NCI-H2227 (cell line): Measurements from ENCODE around the gene PON1.
A peak's percentile ranks its signal among the peaks of the same experiment; 100 is the strongest.

ENCODE experiments used
- DNase-seq: peaks from one replicate; lab custom pipeline; 2025; ENCODE audit not compliant: unreplicated experiment; lab: John Stamatoyannopoulos, UW

Gene PON1

DNA sequence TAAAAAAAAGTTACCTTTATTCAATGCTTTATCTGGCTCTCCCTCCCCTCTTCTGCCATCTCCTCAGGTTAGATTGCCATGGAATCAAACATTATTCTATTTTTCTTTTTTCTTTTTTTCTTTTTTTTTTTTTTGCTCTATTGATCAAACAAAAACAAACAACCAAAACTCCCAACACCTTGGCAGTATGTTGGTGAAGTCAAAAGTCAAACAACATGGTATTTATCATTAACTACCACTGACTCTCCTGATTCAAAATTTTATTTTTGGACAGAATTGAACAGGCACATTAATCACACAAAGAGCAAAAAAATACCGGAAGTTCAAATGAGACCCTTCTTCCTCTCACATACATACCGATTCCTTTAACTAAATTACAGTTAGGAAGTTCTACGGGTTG is 6.4 kb downstream of the PON1 start:
- no peak for DNase-seq

DNA sequence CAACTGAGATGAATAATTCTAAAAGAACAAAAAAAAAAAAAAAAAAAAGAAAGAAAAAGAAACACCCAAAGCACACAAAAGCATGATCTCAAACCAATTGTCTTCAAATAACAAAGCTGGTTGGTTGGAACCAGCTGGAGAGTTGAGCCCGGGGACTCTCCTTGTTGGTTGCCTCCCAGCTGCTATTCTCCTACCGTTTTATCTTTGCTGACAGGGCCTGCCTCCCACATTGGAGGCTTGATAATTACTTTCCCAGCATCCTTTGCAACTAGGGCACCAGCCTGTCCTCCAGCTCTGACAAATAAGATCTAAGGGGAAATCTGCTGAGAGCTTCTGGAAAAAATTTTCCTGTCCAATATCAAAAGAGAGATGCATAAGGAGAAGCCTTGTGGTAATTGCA is 6.8 kb downstream of the PON1 start:
- DNase-seq, result peak; percentile 46

DNA sequence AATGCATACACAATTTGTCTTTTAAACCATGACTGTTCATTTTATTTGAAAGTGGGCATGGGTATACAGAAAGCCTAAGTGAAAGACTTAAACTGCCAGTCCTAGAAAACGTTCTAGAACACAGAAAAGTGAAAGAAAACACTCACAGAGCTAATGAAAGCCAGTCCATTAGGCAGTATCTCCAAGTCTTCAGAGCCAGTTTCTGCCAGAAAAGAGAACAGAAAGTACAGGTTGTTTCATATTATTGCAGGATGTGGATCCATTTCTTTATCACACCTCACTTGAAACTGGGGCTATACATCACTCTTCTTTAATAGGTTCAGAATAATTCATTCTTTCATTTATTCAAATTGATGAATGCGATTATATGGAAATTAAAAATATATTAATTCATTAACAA is 7.7 kb downstream of the PON1 start:
- no peak for DNase-seq

DNA sequence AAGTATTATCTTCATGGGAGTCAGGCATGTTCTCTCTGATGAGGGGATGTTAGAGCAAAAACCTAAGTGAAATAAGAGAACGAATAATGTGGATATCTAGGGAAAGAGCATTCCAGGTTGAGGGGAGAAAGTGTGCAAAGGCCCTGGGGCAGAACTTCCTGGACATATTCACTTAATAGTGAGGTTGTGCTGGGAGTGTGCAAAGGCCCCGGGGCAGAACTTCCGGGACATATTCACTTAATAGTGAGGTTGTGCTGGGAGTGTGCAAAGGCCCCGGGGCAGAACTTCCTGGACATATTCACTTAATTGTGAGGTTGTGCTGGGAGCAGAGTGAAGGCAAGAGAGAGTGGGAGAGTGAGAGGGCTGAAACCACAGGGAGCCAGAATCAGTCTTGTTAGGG is 11.8 kb downstream of the PON1 start:
- no peak for DNase-seq

DNA sequence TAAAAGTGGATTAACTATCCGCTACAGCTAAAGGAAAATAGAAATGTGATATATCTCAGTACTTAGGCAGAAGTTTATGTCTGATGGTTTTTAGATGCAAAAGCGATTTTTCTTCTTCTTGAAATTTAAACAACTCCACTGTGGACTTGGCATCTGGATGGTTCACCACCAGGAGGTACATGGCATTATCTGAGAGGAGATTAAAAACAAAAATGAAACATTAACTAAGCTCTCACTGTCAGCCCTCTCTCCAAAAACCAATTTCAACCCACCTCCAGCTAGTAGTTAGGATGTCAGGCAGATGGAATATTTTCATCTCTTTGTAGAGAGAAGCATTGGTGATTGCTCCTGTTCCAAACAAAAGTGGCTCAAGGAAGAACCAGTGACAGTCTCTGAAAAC is 12.9 kb downstream of the PON1 start:
- DNase-seq, result no peak

DNA sequence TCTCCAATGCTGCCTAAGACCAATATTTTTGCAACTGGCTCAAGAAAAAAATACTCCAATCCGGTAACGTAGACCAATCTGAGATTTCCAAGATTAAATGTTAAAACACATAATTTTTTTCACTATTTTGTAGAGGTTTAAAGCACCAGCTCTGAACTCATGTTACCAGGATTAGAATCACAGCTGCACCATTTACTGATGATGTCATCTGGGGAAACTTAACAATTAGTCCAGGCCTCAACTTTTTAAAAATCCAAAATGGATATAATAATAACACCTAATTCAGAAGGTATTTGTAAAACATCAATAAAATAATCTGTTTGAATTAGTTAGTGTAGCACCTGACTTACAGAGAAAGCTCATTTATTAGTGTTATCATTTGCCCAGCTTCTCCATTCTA is 14.4 kb downstream of the PON1 start:
- DNase-seq, result no peak

DNA sequence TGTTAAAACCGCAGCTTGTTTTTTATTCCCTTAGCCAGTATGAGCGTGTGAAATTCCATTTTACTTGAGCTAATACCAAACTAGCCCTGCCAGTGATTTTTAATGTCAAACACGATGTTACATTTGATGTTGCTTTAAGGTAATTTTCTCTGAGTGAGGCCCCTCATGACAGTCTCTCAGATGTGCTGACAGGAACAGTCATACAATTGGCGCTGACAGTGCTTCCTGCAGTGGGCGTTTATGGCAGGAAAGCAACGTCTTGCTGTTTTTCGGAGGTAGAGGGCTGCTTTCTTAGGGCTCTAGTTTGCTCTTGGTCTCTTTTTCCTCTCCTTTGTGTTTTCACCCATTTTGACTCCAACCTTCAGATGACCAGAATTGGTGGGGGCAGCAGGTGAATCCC is 19.3 kb downstream of the PON1 start:
- DNase-seq, result peak; percentile 29

DNA sequence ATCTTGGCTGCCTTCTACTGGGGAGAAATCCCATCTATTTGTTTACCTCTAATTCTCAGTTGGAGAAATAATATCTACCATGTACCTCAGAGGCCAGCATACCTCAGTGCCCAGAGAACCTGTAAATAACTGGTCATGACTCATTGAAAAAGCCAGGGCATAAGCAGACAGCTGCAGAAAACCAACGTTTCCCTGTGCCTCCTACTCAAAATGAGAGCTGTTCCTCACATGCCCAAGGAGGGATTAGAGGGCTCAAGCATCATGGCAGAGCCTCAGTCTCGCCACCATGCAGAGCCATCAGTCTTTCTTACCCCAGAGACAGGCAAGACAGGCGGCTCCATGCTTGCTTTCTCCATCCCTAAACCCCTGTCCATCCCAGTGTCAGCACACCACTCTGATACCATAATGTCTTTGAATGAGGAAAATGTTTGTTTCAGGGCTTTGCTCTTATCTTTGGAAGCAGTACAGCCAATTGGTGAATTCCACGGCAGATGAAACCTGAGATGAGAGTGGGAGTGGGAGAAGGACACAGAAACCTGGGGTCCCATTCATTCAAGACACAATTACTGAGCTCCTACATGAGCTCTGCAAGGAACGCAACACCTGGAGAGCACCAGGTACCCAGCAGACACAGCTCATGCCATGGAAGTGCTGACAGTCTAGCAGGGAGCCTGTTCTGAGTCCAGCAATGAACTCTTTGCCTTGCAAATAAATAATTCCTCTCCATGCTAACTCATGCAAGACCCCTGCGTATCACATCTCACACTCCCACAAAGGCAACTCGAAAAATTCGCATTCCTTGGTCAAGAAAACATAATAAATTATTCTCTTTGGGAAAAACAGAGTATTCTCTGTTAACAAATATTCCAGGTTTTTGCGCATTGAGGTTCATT is 21.1 kb downstream of the PON1 start:
- no peak for DNase-seq

DNA sequence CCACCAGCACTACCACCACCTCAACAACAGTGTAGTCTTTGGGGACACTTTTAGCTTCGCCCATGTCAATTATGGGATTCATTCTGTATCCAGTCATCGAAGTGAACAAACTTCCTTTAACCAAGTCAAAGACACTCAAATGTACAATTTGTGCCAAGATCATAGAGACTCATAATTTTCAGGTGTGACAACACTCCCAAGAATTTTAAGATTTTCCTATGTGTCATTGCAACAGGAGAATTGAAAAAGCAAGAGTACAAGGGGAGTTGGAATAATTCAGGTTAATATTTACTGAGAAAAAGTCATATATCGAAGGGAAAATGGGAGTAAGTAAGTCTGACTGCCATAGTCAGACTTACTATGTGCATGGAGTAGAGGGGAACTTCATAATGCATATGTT is 26.2 kb downstream of the PON1 start:
- DNase-seq, result no peak

DNA sequence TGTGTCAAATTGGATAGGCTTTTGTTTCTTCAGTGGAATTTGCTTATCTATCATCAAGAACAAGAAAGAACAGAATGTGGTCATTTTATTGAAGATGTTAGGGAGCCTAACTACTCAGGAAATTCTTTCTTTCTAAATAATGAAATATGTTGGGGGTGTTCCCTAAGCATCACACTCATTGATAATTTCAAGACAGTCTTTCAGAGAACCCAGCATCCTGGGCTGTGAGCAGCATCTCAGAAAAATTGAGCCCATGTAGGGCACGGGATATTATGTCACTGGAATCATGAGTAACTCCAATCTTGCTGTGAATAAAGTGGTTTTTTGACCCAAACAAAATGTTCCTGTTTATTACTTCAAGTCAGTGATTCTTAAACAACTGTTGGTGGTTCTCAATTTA is 27.3 kb downstream of the PON1 start:
- no peak for DNase-seq

DNA sequence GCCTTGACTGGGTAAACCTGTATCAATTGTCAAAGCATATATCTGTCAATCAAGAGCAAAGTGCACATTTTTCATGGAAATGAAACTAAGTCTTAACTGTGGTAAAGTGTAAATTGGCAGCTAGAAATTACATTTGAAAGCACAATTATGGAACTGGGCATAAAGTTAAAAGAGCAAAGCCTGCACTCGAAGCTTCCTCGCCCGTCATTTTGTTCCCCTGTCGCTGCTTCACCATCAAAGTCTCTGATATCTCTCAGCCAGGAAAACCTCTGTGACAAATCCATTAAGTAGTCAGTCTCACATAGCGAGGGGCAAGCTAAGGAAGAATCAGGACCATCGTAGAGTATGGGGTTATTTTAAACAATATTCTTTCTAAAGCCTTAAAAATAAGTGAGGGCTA is 27.9 kb downstream of the PON1 start:
- no peak for DNase-seq

DNA sequence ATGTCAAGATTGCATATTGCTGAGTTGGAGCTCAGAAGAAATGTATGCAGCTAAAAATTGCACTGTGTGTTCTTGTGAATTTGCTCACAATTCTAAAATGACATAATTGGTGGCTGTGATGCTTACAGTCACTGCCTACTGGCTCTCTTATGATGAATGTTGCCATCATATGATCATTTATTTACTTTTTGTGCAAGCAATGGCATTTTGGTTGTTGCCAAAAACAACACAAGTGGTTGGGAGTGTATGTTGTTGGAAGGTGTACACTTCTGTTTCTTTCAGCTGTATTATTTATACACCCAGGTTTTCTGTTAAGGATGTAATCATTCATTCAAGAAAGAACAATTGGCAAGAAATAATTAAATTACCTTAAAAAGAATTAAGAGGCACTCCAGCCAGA is 28.9 kb downstream of the PON1 start:
- no peak for DNase-seq

DNA sequence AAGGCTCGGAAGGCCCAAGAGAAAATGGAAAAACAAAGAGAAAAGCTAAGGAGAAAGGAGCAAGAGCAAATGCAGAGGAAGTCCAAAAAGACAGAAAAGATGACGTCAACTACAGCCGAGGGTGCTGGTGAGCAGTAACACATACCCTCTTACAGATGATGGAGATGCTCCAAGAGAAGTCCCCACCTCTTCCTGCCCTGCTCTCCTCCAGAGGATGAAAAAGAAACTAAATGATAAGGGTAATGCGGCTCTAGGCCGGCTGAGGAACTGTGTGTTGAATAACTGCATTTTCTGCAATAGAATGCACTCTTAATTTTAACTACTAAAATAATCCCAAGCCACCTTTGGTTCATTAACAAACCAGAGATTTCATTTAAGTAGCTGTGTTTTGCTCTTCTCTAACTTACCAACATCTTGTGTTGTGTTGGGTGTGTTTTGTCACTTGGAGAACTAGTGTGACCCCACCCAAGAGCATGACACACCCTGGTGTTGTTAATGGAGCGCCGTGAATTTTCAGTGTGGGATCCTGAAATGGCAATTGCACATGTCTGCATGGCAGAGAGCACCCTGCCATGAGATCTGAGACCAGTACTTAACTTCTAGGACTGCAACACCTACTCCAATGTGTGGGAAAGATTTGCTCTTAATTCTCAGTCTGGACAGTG is 34.0 kb downstream of the PON1 start:
- DNase-seq, result no peak

DNA sequence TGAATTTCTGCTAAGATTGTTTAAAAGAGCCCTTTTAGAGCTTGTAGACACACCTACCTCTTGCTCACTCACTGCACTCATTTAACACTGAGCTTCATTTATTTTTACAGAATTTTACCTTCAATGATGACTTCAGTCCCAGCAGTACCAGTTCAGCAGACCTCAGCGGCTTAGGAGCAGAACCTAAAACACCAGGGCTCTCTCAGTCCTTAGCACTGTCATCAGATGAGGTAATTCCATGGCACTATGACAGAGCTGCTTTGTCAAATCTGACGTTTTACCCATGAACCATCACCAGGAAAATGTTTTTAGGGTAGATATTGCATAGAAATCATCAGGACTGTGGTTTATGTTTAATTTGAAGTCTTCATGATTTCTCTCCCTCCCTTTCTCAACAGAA is 38.2 kb downstream of the PON1 start:
- peak; percentile 30 for DNase-seq

DNA sequence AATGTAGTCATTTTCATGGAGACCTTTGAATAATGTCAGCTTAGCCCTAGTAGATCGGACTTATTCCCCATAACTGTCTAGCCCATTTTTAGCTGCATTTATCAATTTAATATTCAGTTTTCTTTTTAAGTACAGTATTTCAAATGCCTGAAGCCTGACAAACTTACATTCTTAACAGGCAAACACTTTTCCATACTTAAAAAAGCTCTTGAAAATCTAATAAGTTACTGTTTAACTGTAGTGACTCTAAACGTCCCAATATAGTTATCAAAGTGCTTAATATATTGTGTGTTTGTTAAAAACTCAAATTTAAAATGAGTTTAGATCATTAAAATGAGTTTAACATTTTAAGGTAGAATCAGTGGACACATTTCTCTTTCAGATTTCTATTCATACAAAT is 44.9 kb downstream of the PON1 start:
- no peak for DNase-seq

DNA sequence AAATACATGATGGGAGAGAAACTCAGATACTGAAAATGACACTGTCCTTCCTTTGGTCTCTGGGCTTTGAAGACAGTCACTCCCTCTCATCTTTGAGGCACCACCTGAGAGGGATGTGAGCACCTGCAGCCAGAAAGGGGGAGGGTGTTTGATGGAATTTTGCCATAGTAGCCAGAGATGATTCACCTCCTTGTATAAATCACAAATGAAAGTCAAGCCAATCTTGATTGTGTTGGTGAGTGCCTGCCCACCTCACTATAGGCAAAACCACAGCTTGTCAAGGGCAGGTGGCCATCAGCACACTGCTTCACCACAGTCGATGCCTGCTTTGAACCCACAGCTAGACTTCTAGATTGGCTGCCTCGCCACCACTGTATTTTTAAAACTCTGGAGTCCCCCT is 48.2 kb downstream of the PON1 start:
- DNase-seq, result no peak

DNA sequence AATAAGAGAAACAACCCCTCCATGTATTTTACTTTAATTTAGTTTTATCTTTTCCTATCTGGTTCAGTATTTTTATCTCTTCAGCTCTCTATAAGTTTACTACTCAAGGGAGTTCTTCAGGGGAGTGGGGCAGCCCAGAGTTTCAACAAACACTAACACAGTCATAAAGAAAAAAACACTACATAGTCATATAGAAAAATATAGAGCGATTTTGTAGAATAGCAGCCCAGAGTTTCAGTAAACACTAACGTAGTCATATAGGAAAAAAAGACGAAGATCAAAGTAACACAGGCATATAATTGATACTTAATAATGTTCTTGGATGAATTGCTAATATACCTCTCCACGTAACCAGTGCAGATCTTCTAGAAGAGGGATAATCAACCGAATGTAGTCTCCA is 54.7 kb downstream of the PON1 start:
- no peak for DNase-seq

DNA sequence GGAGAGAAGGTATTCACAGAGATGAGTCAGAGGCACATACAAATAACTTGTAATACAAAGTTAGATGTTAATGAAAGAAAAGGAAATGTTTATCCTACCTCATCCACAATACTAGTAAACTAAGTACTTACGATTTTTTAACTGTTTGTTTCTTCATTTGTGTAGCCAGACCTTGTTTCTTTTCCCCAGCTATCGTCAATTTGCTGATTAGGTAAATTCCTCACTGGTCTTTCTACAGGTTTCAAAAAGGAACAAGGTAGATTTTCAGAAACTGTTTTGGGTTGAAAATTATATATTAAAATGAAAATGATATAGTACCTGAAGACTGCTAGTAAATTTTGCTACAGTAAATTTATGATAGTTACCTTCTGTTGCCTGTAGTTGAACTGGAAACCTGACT is 56.6 kb downstream of the PON1 start:
- no peak for DNase-seq

DNA sequence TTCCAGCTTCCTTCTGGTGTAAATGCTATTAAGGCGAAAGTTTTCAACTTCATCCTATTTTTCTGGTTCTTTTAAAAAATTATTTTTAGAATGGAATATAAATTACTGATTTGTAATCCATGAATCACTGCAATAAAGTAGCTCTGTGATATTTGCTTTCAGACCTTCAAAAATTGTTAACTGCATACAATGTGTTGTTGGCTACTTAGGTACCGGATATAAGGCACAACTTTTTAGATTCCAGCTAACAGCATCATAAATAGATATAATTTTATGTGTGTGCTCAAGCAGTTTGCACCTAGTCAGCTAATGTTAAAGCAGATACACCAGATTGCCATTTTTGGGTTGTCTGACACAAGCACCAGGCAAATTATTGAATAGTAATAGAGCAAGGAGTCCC is 58.7 kb downstream of the PON1 start:
- no peak for DNase-seq

DNA sequence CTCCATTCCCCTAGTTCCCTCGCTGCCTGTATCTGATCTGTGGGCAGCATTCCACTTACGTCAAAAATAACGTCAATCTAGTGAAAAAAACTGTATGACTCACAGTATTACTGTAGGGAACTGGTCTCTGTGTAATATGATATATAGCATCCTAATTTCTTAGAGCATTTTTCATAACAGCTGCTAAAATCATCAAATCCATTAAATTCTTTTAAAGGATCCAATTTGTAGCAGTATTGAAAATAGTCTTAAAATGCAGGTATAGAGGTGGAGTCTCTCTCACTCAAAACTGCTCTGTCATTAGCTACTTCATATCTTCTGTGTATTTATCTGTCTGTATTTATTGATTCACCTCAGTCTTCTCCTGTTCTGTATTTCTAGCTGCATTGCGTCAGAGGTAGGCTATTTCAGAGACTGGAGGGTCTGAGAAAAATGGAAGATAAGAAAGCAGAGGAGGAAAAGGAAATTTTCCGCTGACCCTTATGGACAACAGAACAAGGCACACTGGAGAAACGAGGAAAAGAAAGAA is 59.9 kb downstream of the PON1 start:
- DNase-seq, result peak; percentile 43

DNA sequence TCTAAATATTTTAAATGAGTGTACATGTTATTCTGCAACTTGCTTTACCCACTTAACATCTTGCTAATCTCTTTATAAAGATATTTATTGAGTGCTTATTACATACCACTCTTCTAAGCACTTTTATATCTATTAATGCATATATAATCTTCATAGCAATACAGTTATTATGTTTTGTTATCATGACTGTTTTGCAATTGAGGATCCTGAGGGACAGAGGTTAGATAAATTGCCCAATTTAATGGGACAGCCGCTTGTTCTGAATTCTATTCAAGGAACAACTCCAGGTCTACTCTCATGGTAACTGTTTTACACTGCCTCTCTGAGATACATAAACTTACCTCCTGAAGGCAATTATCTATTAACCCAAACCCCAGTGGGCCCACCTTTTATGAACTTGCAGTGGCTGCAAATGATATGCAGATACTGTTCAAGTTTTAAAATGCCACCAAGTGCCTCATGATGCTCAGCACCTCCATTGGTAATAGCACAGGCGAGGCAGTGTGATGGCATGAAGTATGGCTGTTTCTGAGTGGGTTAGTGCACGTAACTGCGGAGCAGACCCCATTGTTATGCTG is 60.5 kb downstream of the PON1 start:
- DNase-seq, result no peak

DNA sequence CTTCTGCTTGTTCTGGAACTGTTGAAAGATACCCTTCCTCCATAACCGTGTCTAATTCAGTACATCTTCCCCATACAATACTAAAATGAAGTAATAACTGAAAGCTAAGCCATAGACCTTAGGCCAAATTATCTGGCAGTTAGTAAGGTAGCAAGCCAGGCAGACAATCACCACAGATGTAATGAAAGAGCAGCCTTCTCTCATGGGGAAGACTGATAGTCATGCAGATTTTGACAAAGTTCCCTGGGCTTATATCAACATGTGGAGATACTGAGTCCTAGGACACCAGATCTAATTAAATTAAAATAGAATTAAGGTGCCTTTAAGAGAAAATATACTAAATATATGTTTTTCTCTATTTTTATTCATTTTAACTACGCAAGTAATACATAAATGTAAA is 61.5 kb downstream of the PON1 start:
- no peak for DNase-seq
